ENCODE results near the gene PIGQ. TPM values are rescaled to one million over a fixed set of nuclear protein-coding genes. Genes with fewer than 3 reads are reported as not detected.

The PIGQ gene
- polyA plus RNA-seq, 3 donors, result 11.4 to 39.8 (median 12.1) TPM

DNA sequence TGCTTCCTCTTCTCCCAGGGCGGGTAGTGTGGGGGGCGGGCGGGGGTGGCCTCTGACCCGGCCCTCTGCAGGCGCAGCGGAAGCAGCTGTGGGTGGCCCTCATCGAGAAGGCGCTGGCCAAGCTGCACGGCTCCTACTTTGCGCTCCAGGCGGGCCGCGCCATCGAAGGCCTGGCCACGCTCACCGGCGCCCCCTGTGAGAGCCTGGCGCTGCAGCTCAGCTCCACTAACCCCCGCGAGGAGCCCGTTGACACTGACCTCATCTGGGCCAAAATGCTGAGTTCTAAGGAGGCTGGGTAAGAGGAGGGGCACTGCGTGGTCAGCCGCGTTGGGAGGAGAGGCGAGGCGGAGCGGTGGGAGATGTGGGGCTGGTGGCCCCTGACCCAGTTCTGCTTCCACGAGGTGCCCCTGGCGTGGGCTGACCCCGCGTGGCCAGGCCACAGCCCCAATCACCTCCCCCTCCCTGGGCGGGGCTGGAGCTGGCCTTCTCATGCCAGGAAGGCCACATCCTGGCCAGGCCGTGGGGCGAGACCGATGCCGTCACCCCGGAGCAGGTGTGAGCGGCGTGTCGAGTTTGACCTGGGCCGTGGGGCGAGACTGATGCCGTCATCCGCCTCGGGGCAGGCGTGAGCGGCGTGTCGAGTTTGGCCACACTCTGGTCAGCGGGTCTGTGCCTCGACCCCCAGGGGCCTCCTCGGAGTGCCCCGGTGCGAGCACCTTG, 20.1 kb upstream of the PIGQ start:
- Mint-ChIP-seq H3K36me3 (peaks cover 10 to 20% of the 10 kb centered on the region in 2 donors), H3K27me3 (ENCODE audit: low read depth in 3 of 3) (no peaks in the 10 kb centered on the region), H3K4me1 (no peaks in the 10 kb centered on the region), H3K9me3 (no peaks in the 10 kb centered on the region), H3K27ac (no peak overlapping the region), H3K4me3 (no peak overlapping the region)
- no peak overlapping the region for H3K27ac ChIP-seq (ENCODE audit: low read depth in 1 of 2, low read length in 2 of 2)
- H4K20me1 ChIP-seq (ENCODE audit: insufficient read depth, low read length), result peaks cover 33% of the 10 kb centered on the region
- DNase-seq, result no peak
- H3K36me3 ChIP-seq (replicated peaks in 1 of 2; ENCODE audit: control insufficient read depth in 1 of 2, insufficient read depth in 2 of 2, low read length in 2 of 2), result peaks cover 31 to 60% of the 10 kb centered on the region in 2 donors
- no peak overlapping the region for H2AFZ ChIP-seq (ENCODE audit: insufficient read depth, low read depth, low read length, poor library complexity, severe bottlenecking)
- H3K79me2 ChIP-seq (ENCODE audit: insufficient read depth, low read length), result no peaks in the 10 kb centered on the region
- intact Hi-C loops (cut with micrococcal nuclease), result no loop called here
- WGBS (ENCODE audit: insufficient coverage), result 97% methylated on average over 43 of the region's 54 CpGs
- H3K9ac ChIP-seq (ENCODE audit: insufficient read depth, low read length, poor library complexity, severe bottlenecking), result no peak overlapping the region
- H3K4me3 ChIP-seq (replicated peaks in 1 of 3; ENCODE audit: low read depth in 2 of 3, low read length in 3 of 3), result no peak overlapping the region
- TF ChIP-seq, protein P1, sequence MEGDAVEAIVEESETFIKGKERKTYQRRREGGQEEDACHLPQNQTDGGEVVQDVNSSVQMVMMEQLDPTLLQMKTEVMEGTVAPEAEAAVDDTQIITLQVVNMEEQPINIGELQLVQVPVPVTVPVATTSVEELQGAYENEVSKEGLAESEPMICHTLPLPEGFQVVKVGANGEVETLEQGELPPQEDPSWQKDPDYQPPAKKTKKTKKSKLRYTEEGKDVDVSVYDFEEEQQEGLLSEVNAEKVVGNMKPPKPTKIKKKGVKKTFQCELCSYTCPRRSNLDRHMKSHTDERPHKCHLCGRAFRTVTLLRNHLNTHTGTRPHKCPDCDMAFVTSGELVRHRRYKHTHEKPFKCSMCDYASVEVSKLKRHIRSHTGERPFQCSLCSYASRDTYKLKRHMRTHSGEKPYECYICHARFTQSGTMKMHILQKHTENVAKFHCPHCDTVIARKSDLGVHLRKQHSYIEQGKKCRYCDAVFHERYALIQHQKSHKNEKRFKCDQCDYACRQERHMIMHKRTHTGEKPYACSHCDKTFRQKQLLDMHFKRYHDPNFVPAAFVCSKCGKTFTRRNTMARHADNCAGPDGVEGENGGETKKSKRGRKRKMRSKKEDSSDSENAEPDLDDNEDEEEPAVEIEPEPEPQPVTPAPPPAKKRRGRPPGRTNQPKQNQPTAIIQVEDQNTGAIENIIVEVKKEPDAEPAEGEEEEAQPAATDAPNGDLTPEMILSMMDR (IDR thresholded peaks at IDR 0.05), result no peak
- no peaks in the 10 kb centered on the region for H3K27me3 ChIP-seq (ENCODE audit: control insufficient read depth in 2 of 2, insufficient read depth in 2 of 2, low read length in 2 of 2)
- no peaks in the 10 kb centered on the region for H3K9me3 ChIP-seq (replicated peaks in 1 of 2; ENCODE audit: control insufficient read depth in 1 of 2, insufficient read depth in 1 of 2, low read length in 2 of 2)
- no peak overlapping the region for H3K4me2 ChIP-seq (replicated peaks; ENCODE audit: extremely low read depth, low read length, poor library complexity, severe bottlenecking)
- H3K4me1 ChIP-seq (ENCODE audit: control insufficient read depth in 1 of 2, insufficient read depth in 2 of 2, low read length in 2 of 2), result peaks cover 0 to 14% of the 10 kb centered on the region in 2 donors

DNA sequence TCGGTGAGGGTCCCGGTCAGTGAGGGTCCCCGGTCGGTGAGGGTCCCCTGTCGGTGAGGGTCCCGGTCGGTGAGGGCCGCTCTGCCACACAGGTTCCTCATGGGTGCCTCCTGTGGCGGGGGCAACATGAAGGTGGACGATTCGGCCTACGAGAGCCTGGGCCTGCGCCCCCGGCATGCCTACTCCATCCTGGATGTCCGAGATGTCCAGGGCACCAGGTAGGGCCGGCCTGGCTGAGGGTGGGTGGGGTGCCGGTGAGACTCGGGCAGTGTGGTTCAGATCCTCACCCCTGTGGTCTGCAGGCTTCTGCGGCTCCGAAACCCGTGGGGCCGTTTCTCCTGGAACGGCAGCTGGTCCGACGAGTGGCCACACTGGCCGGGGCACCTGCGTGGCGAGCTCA, 18.6 kb upstream of the PIGQ start:
- Histone ChIP-seq H3K9ac (ENCODE audit: insufficient read depth, low read length, poor library complexity, severe bottlenecking) (no peak overlapping the region), H3K79me2 (ENCODE audit: insufficient read depth, low read length) (no peaks in the 10 kb centered on the region), H3K9me3 (replicated peaks in 1 of 2; ENCODE audit: control insufficient read depth in 1 of 2, insufficient read depth in 1 of 2, low read length in 2 of 2) (no peaks in the 10 kb centered on the region), H3K4me2 (replicated peaks; ENCODE audit: extremely low read depth, low read length, poor library complexity, severe bottlenecking) (no peak overlapping the region), H3K36me3 (replicated peaks in 1 of 2; ENCODE audit: control insufficient read depth in 1 of 2, insufficient read depth in 2 of 2, low read length in 2 of 2) (peaks cover 31 to 60% of the 10 kb centered on the region in 2 donors), H3K27ac (ENCODE audit: low read depth in 1 of 2, low read length in 2 of 2) (no peak overlapping the region), H2AFZ (ENCODE audit: insufficient read depth, low read depth, low read length, poor library complexity, severe bottlenecking) (no peak overlapping the region), H3K4me3 (replicated peaks in 1 of 3; ENCODE audit: low read depth in 2 of 3, low read length in 3 of 3) (no peak overlapping the region), H4K20me1 (ENCODE audit: insufficient read depth, low read length) (peaks cover 19% of the 10 kb centered on the region), H3K27me3 (ENCODE audit: control insufficient read depth in 2 of 2, insufficient read depth in 2 of 2, low read length in 2 of 2) (no peaks in the 10 kb centered on the region), H3K4me1 (ENCODE audit: control insufficient read depth in 1 of 2, insufficient read depth in 2 of 2, low read length in 2 of 2) (peaks cover 0 to 14% of the 10 kb centered on the region in 2 donors)
- no peak overlapping the region for H3K27ac Mint-ChIP-seq
- DNase-seq, result no peak
- H3K36me3 Mint-ChIP-seq, result peaks cover 10 to 20% of the 10 kb centered on the region in 2 donors
- TF ChIP-seq, protein P1 (IDR thresholded peaks at IDR 0.05), result no peak
- no peaks in the 10 kb centered on the region for H3K27me3 Mint-ChIP-seq (ENCODE audit: low read depth in 3 of 3)
- H3K4me1 Mint-ChIP-seq, result no peaks in the 10 kb centered on the region
- 97% methylated on average over 28 of the region's 28 CpGs for WGBS (ENCODE audit: insufficient coverage)
- no peaks in the 10 kb centered on the region for H3K9me3 Mint-ChIP-seq
- intact Hi-C loops (cut with micrococcal nuclease), result no loop called here
- H3K4me3 Mint-ChIP-seq, result no peak overlapping the region

Data from CD14-positive monocyte (primary cell).